OCI-LY1 (cell line): ENCODE measurements around the gene LAIR2.

ENCODE experiments used
- H2AFZ ChIP-seq: fragments of 200-600 bp; sonication (generic), shearing (Covaris generic); 2 replicates; pipeline ENCODE4 v1.6.0; 2014; ENCODE audit warnings: antibody characterized with exemption, mild to moderate bottlenecking, low read length
- H3F3A ChIP-seq: fragments of 200-600 bp; sonication (generic), shearing (Covaris generic); 2 replicates; pipeline ENCODE4 v1.6.0; 2014; ENCODE audit warnings: mild to moderate bottlenecking, antibody characterized with exemption, low read length, moderate library complexity; ENCODE audit not compliant: insufficient read depth
- H3K27ac ChIP-seq: fragments of 200-600 bp; sonication (generic); 2 replicates; pipeline ENCODE4 v1.5.1; 2014; ENCODE audit warnings: low read length, mixed run types, mild to moderate bottlenecking, low read depth; ENCODE audit not compliant: poor library complexity, severe bottlenecking
- H3K27me3 ChIP-seq: fragments of 200-600 bp; sonication (generic); 2 replicates; pipeline ENCODE4 v1.6.0; 2014; ENCODE audit warnings: antibody characterized with exemption, mild to moderate bottlenecking, low read length, moderate library complexity; ENCODE audit not compliant: insufficient read depth
- H3K36me3 ChIP-seq: fragments of 200-600 bp; sonication (generic); 2 replicates; pipeline ENCODE4 v1.6.1; 2014; ENCODE audit warnings: mild to moderate bottlenecking, antibody characterized with exemption, low read length, moderate library complexity, mixed read lengths; ENCODE audit not compliant: insufficient read depth
- H3K4me1 ChIP-seq: fragments of 200-600 bp; sonication (generic); 2 replicates; pipeline ENCODE4 v1.5.1; 2014; ENCODE audit warnings: mild to moderate bottlenecking, low read length, moderate library complexity; ENCODE audit not compliant: insufficient read depth, severe bottlenecking
- H3K4me2 ChIP-seq: fragments of 200-600 bp; sonication (generic), shearing (Covaris generic); 2 replicates; pipeline ENCODE4 v1.6.1; 2014; ENCODE audit warnings: low read length
- H3K4me3 ChIP-seq: fragments of 200-600 bp; sonication (generic); 2 replicates; pipeline ENCODE4 v1.5.1; 2014; ENCODE audit warnings: low read length, low read depth, mild to moderate bottlenecking, mixed read lengths; ENCODE audit not compliant: poor library complexity, severe bottlenecking
- H3K79me2 ChIP-seq: fragments of 200-600 bp; shearing (Covaris generic); 2 replicates; pipeline ENCODE4 v1.6.1; 2016; ENCODE audit warnings: mixed run types, low read length, mixed read lengths; ENCODE audit not compliant: insufficient read depth
- H3K9ac ChIP-seq: fragments of 200-600 bp; sonication (generic), shearing (Covaris generic); 2 replicates; pipeline ENCODE4 v1.6.1; 2014; ENCODE audit warnings: mild to moderate bottlenecking, low read length, mixed read lengths
- H3K9me2 ChIP-seq: fragments of 200-600 bp; sonication (generic), shearing (Covaris generic); 2 replicates; pipeline ENCODE4 v1.6.1; 2014; ENCODE audit warnings: low read depth, mild to moderate bottlenecking, low read length, mixed read lengths
- H3K9me3 ChIP-seq: fragments of 200-600 bp; shearing (Covaris generic); 2 replicates; pipeline ENCODE4 v1.6.1; 2014; ENCODE audit warnings: low read length, mixed read lengths
- H4K20me1 ChIP-seq: fragments of 200-600 bp; sonication (generic), shearing (Covaris generic); 2 replicates; pipeline ENCODE4 v1.6.0; 2016; ENCODE audit warnings: mild to moderate bottlenecking, low read length; ENCODE audit not compliant: insufficient read depth
- EZH2 ChIP-seq: fragments of 200-600 bp; sonication (generic), shearing (Covaris generic); IDR thresholded peaks from 2 replicates; pipeline ENCODE4 v1.8.0; 2017; ENCODE audit warnings: borderline replicate concordance, mixed run types, mild to moderate bottlenecking, antibody characterized with exemption, low read length, moderate library complexity, mixed read lengths
- TF ChIP-seq, protein P1 (sequence below): fragments of 200-600 bp; sonication (generic), shearing (Covaris generic); IDR thresholded peaks from 2 replicates; pipeline ENCODE4 v1.5.1; 2017; ENCODE audit warnings: mild to moderate bottlenecking, antibody characterized with exemption, low read length, moderate library complexity, mixed read lengths

LAIR2 gene

DNA sequence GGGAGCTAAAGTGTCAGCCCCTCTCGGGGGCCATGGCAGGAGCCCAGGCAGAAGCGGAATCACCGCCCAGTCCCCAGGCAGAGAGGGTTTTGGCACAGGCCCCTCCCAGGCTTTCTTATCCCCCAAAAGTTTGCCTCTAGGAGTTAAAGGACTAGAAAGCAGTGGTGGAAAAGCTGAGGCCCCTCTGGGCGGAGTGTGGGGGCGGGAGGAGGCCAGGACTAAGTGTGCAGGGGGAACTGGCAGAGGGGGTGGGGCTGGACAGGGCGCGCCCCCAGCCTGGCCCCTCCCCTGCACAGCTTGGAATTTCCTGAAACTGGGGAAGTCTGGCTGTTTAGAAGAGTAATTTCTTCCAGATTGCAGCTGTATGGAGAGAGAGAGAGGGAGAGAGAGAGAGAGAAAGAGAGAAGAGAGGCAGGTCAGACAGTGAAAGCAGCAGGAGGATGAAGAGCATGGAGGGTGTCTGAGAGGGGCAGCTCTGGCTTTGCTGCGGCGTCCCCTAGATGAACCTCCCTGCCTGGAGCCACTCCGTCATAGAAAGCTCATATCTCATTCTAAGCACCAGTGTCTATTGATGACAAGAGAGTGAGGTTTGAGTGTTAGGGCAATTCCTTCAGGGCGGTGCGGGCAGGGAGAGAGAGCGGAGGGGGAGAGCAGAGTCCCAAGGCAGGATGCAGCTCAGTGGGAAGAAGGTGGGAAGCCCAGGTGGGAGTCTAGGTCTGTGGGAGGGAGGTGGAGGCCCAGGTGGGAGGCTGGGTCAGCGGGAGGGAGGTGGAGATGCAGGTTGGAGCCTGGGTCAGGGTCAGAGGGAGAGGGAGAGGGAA lies 29.4 kb upstream of the LAIR2 start, which contains the start of gene CDC42EP5:
CDC42EP5 (minus strand) TSS at position 226 of the 821 bp plus-strand sequence. CDS start 7,749 bp downstream, outside the sequence.
- H3F3A ChIP-seq: no peaks in the 10 kb centered on the region
- H3K4me3 ChIP-seq: no peak within 1 kb of the TSS
- H3K79me2 ChIP-seq: no peaks in the 10 kb centered on the region
- H3K36me3 ChIP-seq: no peaks in the 10 kb centered on the region
- no peak within 1 kb of the TSS for H3K27ac ChIP-seq
- no peak within 1 kb of the TSS for H3K4me2 ChIP-seq
- no peak within 1 kb of the TSS for H2AFZ ChIP-seq
- H3K27me3 ChIP-seq: no peaks in the 10 kb centered on the region; the same call in 1 of the 2 replicates
- no peak for TF ChIP-seq EZH2
- TF ChIP-seq, protein P1, sequence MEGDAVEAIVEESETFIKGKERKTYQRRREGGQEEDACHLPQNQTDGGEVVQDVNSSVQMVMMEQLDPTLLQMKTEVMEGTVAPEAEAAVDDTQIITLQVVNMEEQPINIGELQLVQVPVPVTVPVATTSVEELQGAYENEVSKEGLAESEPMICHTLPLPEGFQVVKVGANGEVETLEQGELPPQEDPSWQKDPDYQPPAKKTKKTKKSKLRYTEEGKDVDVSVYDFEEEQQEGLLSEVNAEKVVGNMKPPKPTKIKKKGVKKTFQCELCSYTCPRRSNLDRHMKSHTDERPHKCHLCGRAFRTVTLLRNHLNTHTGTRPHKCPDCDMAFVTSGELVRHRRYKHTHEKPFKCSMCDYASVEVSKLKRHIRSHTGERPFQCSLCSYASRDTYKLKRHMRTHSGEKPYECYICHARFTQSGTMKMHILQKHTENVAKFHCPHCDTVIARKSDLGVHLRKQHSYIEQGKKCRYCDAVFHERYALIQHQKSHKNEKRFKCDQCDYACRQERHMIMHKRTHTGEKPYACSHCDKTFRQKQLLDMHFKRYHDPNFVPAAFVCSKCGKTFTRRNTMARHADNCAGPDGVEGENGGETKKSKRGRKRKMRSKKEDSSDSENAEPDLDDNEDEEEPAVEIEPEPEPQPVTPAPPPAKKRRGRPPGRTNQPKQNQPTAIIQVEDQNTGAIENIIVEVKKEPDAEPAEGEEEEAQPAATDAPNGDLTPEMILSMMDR: no peak
- no peak within 1 kb of the TSS for H3K9ac ChIP-seq
- no peaks in the 10 kb centered on the region for H3K9me2 ChIP-seq
- no peaks in the 10 kb centered on the region for H3K9me3 ChIP-seq
- no peaks in the 10 kb centered on the region for H3K4me1 ChIP-seq
- no peaks in the 10 kb centered on the region for H4K20me1 ChIP-seq

DNA sequence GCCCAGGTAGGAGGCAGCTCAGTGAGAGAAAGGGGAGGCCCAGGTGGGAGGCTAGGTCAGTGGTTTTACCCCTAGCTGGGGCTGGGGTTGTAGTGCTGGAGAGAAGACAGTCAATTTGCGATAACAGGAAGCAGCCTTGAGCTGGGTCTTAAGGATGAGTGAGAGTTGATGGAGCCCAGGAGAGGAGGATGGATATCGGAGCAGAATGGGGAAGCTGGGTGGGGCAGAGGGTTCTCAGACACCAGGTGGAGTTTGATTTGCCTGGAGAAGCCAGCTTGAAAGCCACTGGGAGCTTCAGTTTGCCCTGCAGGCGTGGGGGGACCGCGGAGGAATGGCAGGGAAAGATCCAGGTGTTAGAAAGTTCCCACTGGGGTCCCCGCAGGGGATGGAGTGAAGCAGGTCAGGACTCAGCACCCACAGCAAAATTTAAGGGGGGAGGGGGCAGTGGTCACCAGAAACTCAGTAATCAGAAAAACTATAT lies 28.7 kb upstream of the LAIR2 start:
- Histone ChIP-seq H3K36me3 (no peaks in the 10 kb centered on the region), H3K9me2 (no peaks in the 10 kb centered on the region), H3K9me3 (no peaks in the 10 kb centered on the region), H3K4me3 (no peak overlapping the region), H2AFZ (no peak overlapping the region), H3K27me3 (no peaks in the 10 kb centered on the region; the same call in 1 of the 2 replicates), H3K27ac (no peak overlapping the region), H3F3A (no peaks in the 10 kb centered on the region), H3K4me1 (no peaks in the 10 kb centered on the region), H3K4me2 (no peak overlapping the region), H3K79me2 (no peaks in the 10 kb centered on the region), H4K20me1 (no peaks in the 10 kb centered on the region), H3K9ac (no peak overlapping the region)
- TF ChIP-seq EZH2: no peak
- TF ChIP-seq, protein P1: no peak

- Histone ChIP-seq H3F3A (no peaks in the 10 kb centered on the region; the same call in 1 of the 2 replicates), H3K36me3 (no peaks in the 10 kb centered on the region), H3K9me3 (no peaks in the 10 kb centered on the region), H3K4me1 (no peaks in the 10 kb centered on the region), H3K27ac (no peak overlapping the region), H3K9ac (no peak overlapping the region), H3K4me3 (no peak overlapping the region), H3K27me3 (no peaks in the 10 kb centered on the region; the same call in 1 of the 2 replicates), H3K9me2 (no peaks in the 10 kb centered on the region), H4K20me1 (no peaks in the 10 kb centered on the region), H3K4me2 (no peak overlapping the region), H3K79me2 (no peaks in the 10 kb centered on the region), H2AFZ (no peak overlapping the region)
- no peak for TF ChIP-seq EZH2
- TF ChIP-seq, protein P1: no peak
Measured at GRCh38 chr19:54475706-54476105, 26.9 kb upstream of the LAIR2 start.
